ENCODE data around the gene EPG5.

- no peak for TF ChIP-seq ZNF274 (IDR thresholded peaks at IDR 0.05; ENCODE audit: low read depth, low read length)
- TF ChIP-seq YY1 (IDR thresholded peaks at IDR 0.05; ENCODE audit: insufficient read depth, insufficient read length): no peak
- TF ChIP-seq SUZ12 (IDR thresholded peaks at IDR 0.05; ENCODE audit: extremely low read depth, insufficient read depth, insufficient read length): no peak
Observed at GRCh38 chr18:45980229-45980628, 13.1 kb upstream of the EPG5 start.
